Stimulated activated effector memory CD8-positive, alpha-beta T cell treated with anti-CD3 and anti-CD28 coated beads, Interleukin-12 subunit alpha, Interleukin-12 subunit beta, amount 100 ng/mL, for 72 hours (primary cell): ENCODE measurements around the gene PRMT7.

Source experiments
- ATAC-seq: fragments of 150-1000 bp; cut with Tn5 transposase; 2 replicates; pipeline ENCODE4 v1.10.0; 2021
- DNase-seq, 2 donors: peaks; one replicate each; pipeline ENCODE4 v3.0.0; 2021 to 2022; ENCODE audit warnings: low spot score in 2 of 2
- H3K27ac Mint-ChIP-seq: one replicate; pipeline ENCODE4 v1.8.0; 2022; ENCODE audit warnings: mild to moderate bottlenecking, mixed read lengths
- H3K36me3 Mint-ChIP-seq: one replicate; pipeline ENCODE4 v1.8.0; 2022; ENCODE audit warnings: mild to moderate bottlenecking, mixed read lengths
- H3K4me1 Mint-ChIP-seq: one replicate; pipeline ENCODE4 v1.8.0; 2022; ENCODE audit warnings: mixed read lengths
- H3K4me3 Mint-ChIP-seq: one replicate; pipeline ENCODE4 v1.8.0; 2022; ENCODE audit warnings: mild to moderate bottlenecking, mixed read lengths
- H3K9me3 Mint-ChIP-seq: one replicate; pipeline ENCODE4 v1.8.0; 2022; ENCODE audit warnings: mixed read lengths

Gene PRMT7

GRCh38 chr16:68346892-68347480, 36.2 kb downstream of the PRMT7 start:
- Mint-ChIP-seq H3K4me1 (peaks cover 26% of the 10 kb centered on the region), H3K4me3 (no peak overlapping the region), H3K27ac (peak overlapping the region; percentile 54), H3K36me3 (peaks cover 87% of the 10 kb centered on the region), H3K9me3 (no peaks in the 10 kb centered on the region)
- ATAC-seq (no peak), DNase-seq (no peak)

GRCh38 chr16:68347605-68348004, 36.8 kb downstream of the PRMT7 start:
- ATAC-seq, result no peak
- H3K27ac Mint-ChIP-seq, result no peak overlapping the region
- no peak for DNase-seq
- H3K36me3 Mint-ChIP-seq, result peaks cover 81% of the 10 kb centered on the region
- H3K9me3 Mint-ChIP-seq, result no peaks in the 10 kb centered on the region
- peaks cover 26% of the 10 kb centered on the region for H3K4me1 Mint-ChIP-seq
- no peak overlapping the region for H3K4me3 Mint-ChIP-seq

- DNase-seq (no peak), ATAC-seq (no peak)
- H3K4me3 Mint-ChIP-seq, result no peak overlapping the region
- H3K4me1 Mint-ChIP-seq, result peaks cover 26% of the 10 kb centered on the region
- H3K27ac Mint-ChIP-seq, result no peak overlapping the region
- no peaks in the 10 kb centered on the region for H3K9me3 Mint-ChIP-seq
- peaks cover 79% of the 10 kb centered on the region for H3K36me3 Mint-ChIP-seq
These were observed 38.0 kb downstream of the PRMT7 start for GRCh38 chr16:68348639-68349445.

- no peak for DNase-seq
- Mint-ChIP-seq H3K27ac (no peak overlapping the region), H3K4me3 (no peak overlapping the region), H3K36me3 (peaks cover 78% of the 10 kb centered on the region), H3K4me1 (peaks cover 32% of the 10 kb centered on the region), H3K9me3 (no peaks in the 10 kb centered on the region)
- ATAC-seq, result no peak
These were observed 39.1 kb downstream of the PRMT7 start for GRCh38 chr16:68349838-68350410.

GRCh38 chr16:68350813-68351350, 40.1 kb downstream of the PRMT7 start:
- Mint-ChIP-seq H3K4me1 (peaks cover 35% of the 10 kb centered on the region), H3K9me3 (no peaks in the 10 kb centered on the region), H3K36me3 (peaks cover 72% of the 10 kb centered on the region), H3K27ac (no peak overlapping the region), H3K4me3 (no peak overlapping the region)
- ATAC-seq (no peak), DNase-seq (no peak)

GRCh38 chr16:68351463-68351862, 40.6 kb downstream of the PRMT7 start:
- H3K4me3 Mint-ChIP-seq, result no peak overlapping the region
- H3K36me3 Mint-ChIP-seq, result peaks cover 72% of the 10 kb centered on the region
- H3K4me1 Mint-ChIP-seq, result peaks cover 37% of the 10 kb centered on the region
- DNase-seq (no peak), ATAC-seq (no peak)
- no peak overlapping the region for H3K27ac Mint-ChIP-seq
- no peaks in the 10 kb centered on the region for H3K9me3 Mint-ChIP-seq

- H3K4me3 Mint-ChIP-seq, result no peak overlapping the region
- DNase-seq (no peak), ATAC-seq (no peak)
- no peak overlapping the region for H3K27ac Mint-ChIP-seq
- no peaks in the 10 kb centered on the region for H3K9me3 Mint-ChIP-seq
- H3K4me1 Mint-ChIP-seq, result peaks cover 37% of the 10 kb centered on the region
- peaks cover 72% of the 10 kb centered on the region for H3K36me3 Mint-ChIP-seq
These were observed 41.2 kb downstream of the PRMT7 start for GRCh38 chr16:68351991-68352431.

GRCh38 chr16:68353366-68353765, 42.5 kb downstream of the PRMT7 start:
- H3K27ac Mint-ChIP-seq, result no peak overlapping the region
- no peak overlapping the region for H3K4me3 Mint-ChIP-seq
- H3K4me1 Mint-ChIP-seq, result peaks cover 48% of the 10 kb centered on the region
- H3K36me3 Mint-ChIP-seq, result peaks cover 72% of the 10 kb centered on the region
- no peak for DNase-seq
- no peak for ATAC-seq
- H3K9me3 Mint-ChIP-seq, result no peaks in the 10 kb centered on the region

- H3K36me3 Mint-ChIP-seq, result peaks cover 61% of the 10 kb centered on the region
- H3K4me1 Mint-ChIP-seq, result peaks cover 40% of the 10 kb centered on the region
- ATAC-seq (no peak), DNase-seq (no peak)
- no peak overlapping the region for H3K27ac Mint-ChIP-seq
- H3K9me3 Mint-ChIP-seq, result no peaks in the 10 kb centered on the region
- H3K4me3 Mint-ChIP-seq, result peak overlapping the region; percentile 66
These were observed 44.0 kb downstream of the PRMT7 start for GRCh38 chr16:68354816-68355215.

GRCh38 chr16:68355447-68356248, 44.8 kb downstream of the PRMT7 start:
- peak; percentile 14 for ATAC-seq
- H3K36me3 Mint-ChIP-seq, result peaks cover 52% of the 10 kb centered on the region
- no peak for DNase-seq
- peak overlapping the region; percentile 66 for H3K4me3 Mint-ChIP-seq
- H3K4me1 Mint-ChIP-seq, result peaks cover 44% of the 10 kb centered on the region
- peak overlapping the region; percentile 82 for H3K27ac Mint-ChIP-seq
- no peaks in the 10 kb centered on the region for H3K9me3 Mint-ChIP-seq

GRCh38 chr16:68356249-68356918, 45.6 kb downstream of the PRMT7 start:
- H3K9me3 Mint-ChIP-seq, result no peaks in the 10 kb centered on the region
- peaks cover 49% of the 10 kb centered on the region for H3K36me3 Mint-ChIP-seq
- peak; percentile 86 for ATAC-seq
- peak overlapping the region; percentile 82 for H3K27ac Mint-ChIP-seq
- H3K4me3 Mint-ChIP-seq, result peak overlapping the region; percentile 66
- H3K4me1 Mint-ChIP-seq, result peaks cover 45% of the 10 kb centered on the region
- DNase-seq, result peak; percentile 54 to 84

GRCh38 chr16:68356919-68357286, 46.1 kb downstream of the PRMT7 start:
- no peaks in the 10 kb centered on the region for H3K9me3 Mint-ChIP-seq
- H3K4me1 Mint-ChIP-seq, result peaks cover 45% of the 10 kb centered on the region
- H3K27ac Mint-ChIP-seq, result peak overlapping the region; percentile 82
- H3K4me3 Mint-ChIP-seq, result peak overlapping the region; percentile 66
- H3K36me3 Mint-ChIP-seq, result peaks cover 49% of the 10 kb centered on the region
- DNase-seq (no peak), ATAC-seq (no peak)

- peaks cover 45% of the 10 kb centered on the region for H3K4me1 Mint-ChIP-seq
- no peak overlapping the region for H3K4me3 Mint-ChIP-seq
- ATAC-seq, result no peak
- peaks cover 49% of the 10 kb centered on the region for H3K36me3 Mint-ChIP-seq
- no peak overlapping the region for H3K27ac Mint-ChIP-seq
- H3K9me3 Mint-ChIP-seq, result no peaks in the 10 kb centered on the region
- no peak for DNase-seq
These were observed 46.7 kb downstream of the PRMT7 start for GRCh38 chr16:68357521-68357922.

GRCh38 chr16:68357923-68358322, 47.1 kb downstream of the PRMT7 start:
- no peak overlapping the region for H3K4me3 Mint-ChIP-seq
- peaks cover 45% of the 10 kb centered on the region for H3K4me1 Mint-ChIP-seq
- no peaks in the 10 kb centered on the region for H3K9me3 Mint-ChIP-seq
- no peak overlapping the region for H3K27ac Mint-ChIP-seq
- no peak for ATAC-seq
- peaks cover 49% of the 10 kb centered on the region for H3K36me3 Mint-ChIP-seq
- no peak for DNase-seq
